HG02970 (cell line): ENCODE data around the gene SPPL2C.
"Not testable (repeated sequence)": the region's sequence is repeated elsewhere in the genome, so short reads cannot be mapped to it uniquely, and the experiment has no call there.

ENCODE experiments used
- ATAC-seq: cut with Tn5 transposase; IDR thresholded peaks from one replicate; pipeline ENCODE4 v1.9.1; 2021; ENCODE audit warnings: mild to moderate bottlenecking, moderate library complexity, moderate number of reproducible peaks; ENCODE audit not compliant: unreplicated experiment, low FRiP score

The SPPL2C gene

GRCh38 chr17:45848405-45848804, 3.7 kb downstream of the SPPL2C start:
- no peak for ATAC-seq

- ATAC-seq: no peak
These were observed 4.3 kb downstream of the SPPL2C start for GRCh38 chr17:45848868-45849535.

DNA sequence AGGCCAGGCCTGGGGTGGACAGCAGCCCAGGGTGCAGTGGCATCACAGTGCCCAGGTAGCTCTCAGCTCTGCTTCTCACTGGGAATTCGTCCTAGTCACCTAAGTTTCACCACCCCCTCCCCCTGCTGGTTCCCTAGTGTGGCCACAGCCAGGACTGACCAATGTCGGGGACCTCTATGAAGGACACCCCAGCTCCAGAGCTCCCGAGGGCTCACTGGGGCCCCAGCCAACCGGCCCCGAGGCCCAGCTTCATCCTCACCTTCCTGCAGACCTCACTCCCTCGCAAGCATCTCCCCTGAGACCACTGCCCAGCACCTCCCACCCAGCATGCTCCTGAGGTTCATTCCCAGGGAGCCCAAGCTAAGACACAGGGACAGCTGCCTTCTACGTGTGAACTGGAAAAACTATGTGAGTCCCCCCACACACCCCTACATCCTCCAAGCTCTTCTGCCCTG, 4.9 kb downstream of the SPPL2C start:
- ATAC-seq: no peak

- no peak for ATAC-seq
These were observed 5.3 kb downstream of the SPPL2C start for GRCh38 chr17:45850011-45850410.

GRCh38 chr17:45850468-45850867, 5.8 kb downstream of the SPPL2C start:
- no peak for ATAC-seq

DNA sequence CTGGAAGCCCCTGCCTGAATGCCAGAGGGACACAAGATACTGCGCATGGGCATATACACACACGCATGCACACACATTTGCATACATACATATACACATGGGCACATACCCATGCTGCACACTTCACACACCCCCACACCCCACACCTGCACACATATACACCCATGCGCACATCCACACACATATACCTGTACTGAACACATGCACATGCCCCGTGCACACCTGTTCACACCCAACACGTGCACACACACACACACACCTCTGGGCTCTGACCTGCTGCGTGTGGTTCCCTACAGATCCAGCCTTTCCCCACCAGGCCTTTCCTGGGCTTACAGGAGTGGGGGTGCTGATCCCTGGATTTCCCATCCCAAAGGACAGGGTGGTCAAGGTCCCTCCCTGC, 6.3 kb downstream of the SPPL2C start:
- no peak for ATAC-seq

DNA sequence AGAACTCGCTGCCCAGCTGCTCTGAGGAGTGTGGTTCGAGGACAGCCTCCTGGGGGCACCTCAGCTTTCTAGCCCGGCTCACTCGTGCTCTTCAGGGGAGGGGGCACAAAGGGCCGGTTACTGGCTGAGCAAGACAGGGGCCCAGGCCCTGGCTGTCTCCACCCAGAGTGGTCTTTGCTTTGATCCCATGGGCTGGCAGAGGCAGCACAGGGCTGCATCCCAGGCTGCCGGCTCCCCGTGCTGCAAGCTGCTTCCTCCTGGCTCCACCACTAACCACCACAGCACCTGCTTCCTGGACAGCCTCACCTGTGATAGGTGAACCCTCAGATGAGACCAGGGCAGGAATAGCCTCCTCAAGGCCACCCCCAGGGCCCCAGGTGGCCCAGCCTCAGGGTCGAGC, 6.8 kb downstream of the SPPL2C start:
- no peak for ATAC-seq

DNA sequence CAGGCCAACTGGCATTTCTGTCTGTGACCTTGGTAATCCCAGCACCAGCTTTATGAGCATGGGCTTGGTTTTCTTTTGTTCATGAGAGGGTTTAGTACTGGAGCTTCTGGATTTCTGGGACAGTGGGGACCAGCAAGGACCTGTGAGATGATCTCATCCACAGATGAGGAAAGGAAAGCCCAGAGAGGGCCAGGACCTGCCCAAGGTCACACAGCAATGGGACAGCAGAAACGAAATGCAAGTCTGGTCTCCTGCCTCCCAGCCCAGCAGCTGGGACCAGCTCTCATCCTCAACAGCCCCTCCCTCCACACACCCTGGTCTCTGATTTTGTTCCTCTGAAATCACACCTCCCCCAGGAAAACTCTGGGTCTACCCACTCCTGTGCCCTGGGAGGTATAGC, 7.2 kb downstream of the SPPL2C start:
- ATAC-seq: no peak

DNA sequence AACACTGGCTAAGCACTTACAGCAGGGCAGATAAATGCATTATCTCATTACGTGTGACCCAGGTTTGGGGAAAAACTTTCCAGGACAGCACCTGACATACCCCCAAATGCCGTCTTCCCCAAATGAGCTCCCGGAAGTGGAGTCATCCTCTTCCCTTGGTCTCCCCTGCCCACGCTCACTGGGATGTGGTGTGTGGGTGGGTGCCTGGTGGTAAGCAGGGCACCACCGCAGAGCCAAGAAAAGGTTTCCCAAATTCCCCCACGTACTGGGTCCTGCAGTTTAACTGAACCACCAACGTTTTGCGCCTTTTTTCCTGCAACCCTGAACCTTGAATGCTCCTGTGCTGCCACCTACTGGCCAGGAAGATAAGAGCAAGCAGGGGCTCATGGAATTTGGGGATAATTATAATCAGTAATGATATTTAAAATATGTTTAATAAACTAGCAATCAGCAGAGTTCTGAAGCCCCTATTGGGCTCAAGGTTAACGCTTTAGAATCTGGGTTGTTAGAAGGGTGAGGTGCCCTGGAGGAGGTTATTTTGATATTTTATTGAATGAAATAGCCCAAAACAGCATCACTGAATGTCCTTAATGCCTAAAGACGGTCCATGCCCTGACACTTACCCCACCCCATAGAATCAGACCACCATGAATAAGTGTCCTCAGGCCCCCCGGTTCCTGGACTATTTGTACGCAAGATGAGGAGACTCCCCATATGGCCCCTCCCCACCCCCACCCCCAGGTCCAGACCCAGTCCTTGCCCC, 8.0 kb downstream of the SPPL2C start:
- no peak for ATAC-seq

DNA sequence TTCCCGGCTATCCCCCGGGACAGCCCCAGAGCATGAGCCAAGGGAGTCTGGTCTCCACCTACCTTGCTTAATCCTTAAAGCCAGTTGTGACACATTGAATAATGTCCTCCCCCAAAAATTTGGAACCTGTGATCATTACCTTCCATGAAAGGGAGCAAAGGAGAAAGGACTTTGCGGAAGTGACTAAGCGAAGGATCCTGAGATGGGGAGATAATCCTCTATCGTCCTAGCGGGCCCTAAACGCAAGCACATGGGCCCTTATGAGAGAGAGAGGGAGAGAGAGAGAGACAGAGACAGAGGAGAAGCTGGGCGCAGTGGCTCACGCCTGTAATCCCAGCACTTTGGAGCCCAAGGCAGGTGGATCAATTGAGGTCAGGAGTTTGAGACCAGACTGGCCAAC, 9.5 kb downstream of the SPPL2C start:
- no peak for ATAC-seq

DNA sequence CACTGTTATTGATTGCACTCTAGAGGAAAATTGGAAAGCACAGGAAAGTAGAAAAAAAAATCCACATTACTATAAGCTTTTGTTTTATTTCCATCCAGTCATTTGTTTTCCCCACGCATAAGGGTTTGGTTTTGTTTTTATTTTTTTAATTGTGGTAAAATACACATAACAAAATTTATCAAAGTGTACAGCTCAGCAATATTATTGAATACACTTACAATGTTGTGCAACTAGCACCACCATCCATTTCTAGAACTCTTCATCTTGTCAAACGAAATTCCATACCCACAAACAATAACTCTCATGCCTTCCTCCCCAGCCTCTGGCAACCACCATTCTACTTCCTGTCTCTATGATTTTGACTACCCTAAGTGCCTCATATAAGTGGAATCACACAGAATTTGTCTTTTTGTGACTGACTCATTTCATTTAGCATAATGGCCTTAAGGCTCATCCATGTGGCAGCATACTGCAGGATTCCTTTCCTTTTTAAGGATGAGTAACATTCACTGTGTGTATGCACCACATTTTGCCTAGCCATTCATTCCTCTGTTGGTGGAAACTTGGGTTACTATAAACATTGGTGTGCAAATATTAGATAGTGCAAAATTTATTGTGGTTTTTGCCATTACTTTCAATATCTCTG, 11.1 kb downstream of the SPPL2C start:
- no peak for ATAC-seq

DNA sequence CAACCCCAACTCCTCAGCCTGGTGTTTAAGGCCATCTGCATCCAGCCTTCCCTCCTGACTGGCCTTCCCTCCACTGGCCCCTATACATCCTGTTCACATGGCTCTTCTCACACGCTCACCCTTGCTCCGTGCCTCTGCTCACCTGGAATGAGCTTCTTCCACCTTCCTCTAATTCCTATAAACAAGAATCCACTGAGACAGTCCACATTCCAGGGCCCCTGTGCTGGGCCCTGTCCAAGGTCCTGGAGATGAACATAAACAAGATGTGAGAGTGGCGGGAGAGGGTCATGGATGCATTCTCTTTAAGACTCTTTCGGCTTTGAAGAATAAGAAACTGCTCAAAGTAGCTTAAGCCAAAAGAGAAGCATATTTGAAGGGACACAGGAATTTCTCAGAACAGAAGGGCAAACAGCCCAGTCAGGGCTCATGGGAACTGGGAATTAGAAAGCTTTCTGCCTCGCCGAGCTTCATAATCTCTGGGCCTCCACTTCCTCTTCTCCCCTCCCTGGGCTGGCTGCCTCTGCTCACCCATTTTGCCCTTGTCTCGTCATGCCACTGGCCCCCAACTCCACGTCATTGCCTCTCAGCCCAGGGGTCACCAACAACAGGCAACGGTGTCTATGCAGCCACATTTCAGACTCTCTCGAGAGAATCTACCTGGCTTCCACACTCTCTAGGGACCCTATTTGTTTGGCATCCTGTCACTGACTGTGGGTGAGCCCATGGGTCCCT, 13.5 kb downstream of the SPPL2C start:
- ATAC-seq: no peak

DNA sequence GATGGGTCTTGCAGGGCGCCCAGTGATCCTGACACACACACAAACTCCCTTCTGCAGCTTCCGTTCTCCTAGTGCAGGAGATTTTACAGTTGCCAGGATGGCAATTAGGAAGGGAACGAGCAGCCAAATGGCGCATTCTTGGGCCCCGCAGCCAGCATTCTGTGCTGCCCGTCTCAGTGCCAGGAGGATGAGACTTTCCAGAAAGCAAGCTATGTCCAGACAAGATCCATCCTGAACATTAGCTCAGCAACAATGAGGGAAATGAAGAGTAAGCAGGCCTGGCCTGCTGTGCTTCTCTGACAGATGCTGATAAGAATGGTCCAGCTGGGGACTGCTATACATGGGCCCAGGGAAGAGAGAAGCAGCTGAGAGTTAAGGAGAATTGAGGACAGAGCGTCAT, 16.5 kb downstream of the SPPL2C start:
- no peak for ATAC-seq

- ATAC-seq: not testable (repeated sequence)
These were observed 17.4 kb downstream of the SPPL2C start for GRCh38 chr17:45862127-45862526.

DNA sequence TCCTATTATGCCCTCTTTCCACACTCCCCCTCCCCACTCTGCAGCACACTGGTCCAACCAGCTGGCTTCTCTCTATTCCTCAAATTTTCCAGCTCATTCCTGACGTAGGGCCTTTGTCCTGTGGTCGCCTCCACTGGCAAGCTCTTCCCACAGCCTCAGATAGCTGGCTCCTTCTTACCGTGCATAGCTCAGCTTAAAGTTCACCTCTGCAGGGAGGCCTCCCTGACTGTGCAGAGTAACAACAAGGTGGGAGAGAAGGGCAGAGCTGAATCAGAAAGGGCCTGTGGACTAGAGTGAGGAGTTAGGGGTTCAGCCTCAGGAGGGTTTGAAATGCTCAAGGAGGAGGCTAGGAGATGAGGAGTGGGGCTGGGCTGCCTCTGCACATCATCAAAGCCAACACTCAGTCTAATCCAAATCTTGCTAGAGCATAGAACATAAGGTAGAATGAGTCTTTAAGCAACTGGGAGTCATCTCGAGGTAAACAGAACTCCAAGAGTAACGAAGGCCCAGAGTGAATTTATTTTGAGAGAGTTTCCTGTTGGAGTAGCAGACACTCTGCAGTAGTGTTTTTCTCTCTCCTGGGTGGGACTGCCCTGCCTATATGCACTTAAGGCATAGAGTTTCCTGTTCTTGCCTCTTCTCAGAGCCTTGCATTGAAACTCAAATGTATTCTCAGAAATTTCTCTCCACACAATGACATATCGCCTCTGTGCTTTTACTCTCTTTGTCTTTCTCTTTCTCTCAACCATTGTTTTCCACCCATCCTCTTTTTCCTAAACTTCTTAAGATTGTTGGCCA, 19.4 kb downstream of the SPPL2C start:
- no peak for ATAC-seq

GRCh38 chr17:45867171-45867570, 22.5 kb downstream of the SPPL2C start:
- no peak for ATAC-seq

DNA sequence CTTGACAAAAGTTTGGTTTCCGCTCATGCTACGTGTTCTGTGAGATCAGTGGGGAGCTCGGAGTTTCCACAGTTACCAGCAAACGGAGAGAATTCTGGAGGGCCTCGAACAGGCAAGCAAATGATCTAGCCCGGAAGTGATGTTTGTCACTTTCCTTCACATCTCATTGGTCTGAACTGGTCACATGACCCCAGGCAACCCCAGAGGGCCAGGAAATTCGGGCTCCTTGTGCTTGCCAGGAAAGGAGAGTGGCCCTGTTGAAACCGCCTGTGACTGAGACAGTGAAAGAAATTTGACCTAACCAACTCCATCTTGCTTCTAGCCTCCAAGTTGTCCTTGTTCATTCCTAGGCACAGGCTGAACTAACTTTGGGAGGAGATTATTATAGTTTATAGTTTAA, 23.0 kb downstream of the SPPL2C start:
- no peak for ATAC-seq

DNA sequence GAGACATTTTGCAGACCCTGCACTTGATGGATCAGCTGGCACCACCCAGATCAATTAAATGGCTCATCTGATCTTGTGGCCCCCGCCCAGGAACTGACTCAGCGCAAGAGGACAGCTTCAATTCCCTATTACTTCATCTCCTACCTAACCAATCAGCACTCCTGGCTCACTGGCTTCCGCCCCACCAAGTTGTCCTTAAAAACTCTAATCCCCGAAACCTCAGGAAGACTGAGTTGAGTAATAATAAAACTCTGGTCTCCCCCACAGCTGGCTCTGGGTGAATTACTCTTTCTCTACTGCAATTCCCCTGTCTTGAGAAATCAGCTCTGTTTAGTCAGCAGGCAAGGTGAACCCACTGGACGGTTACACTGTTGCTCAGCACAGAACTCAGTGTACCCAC, 23.6 kb downstream of the SPPL2C start:
- no peak for ATAC-seq

DNA sequence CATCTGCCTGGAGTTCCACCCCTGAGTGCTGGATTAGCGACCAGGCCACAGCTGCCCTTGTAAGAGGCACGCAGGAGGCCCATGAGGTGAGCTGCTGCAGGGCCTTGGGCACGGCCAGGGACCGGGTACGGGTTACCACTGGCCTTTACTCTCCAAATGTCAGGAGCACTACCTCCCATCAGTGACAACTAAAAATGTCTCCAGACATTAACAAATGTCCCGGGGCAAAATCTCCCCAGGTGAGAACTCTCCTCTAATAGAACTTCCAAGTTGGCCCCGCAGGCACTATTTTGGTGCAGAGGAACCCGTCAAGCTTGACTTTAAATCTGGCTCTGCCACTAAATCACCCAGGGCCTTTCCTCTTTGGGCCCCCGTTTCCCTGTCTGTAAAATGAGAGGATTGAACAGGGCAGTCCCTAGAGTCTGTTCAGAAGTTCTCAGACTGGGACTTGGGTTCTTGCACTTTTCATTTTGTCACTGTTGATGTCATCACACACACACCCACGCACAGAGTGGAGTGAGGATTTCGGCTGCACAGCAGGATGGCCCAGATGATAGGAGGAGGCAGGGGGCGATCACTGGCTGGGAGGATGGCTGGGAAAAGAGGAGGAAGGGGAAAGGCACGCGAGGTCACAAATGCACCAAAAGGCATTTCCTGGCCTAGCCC, 25.1 kb downstream of the SPPL2C start:
- ATAC-seq: no peak
